Body of pancreas (tissue), 4 donors: ENCODE data around the gene HCST.
A peak's percentile ranks its signal among the peaks of the same experiment; 100 is the strongest.

Experiments used
- CTCF ChIP-seq, 7 experiments: fragments of 450-650 bp in 4 of 7; fragments of 200-600 bp in 3 of 7; sonication (generic) in 3 of 7; IDR thresholded peaks; one replicate each; pipeline ENCODE4 v1.5.1; 2016 to 2019; ENCODE audit warnings: antibody characterized with exemption in 7 of 7
- POLR2A ChIP-seq, 3 donors: fragments of 450-650 bp; IDR thresholded peaks; one replicate each; pipeline ENCODE4 v1.6.1; 2016; ENCODE audit warnings: antibody characterized with exemption in 3 of 3, mild to moderate bottlenecking in 2 of 3

- TF ChIP-seq CTCF (IDR thresholded peaks at IDR 0.05) (peak in 3 of 7 experiments; percentile 7 to 27 (median 15)), POLR2A (IDR thresholded peaks at IDR 0.05) (no peak)
Observed at GRCh38 chr19:35935911-35936737, 33.8 kb downstream of the HCST start, which contains the start of gene LRFN3.
